Stimulated activated CD8-positive, alpha-beta memory T cell treated with anti-CD3 and anti-CD28 coated beads, Interleukin-4, amount 100 ng/mL, for 24 hours (primary cell): ENCODE data around the gene SHOX.
"Not testable (repeated sequence)": the region's sequence is repeated elsewhere in the genome, so short reads cannot be mapped to it uniquely, and the experiment has no call there.

Source experiments
- DNase-seq: peaks from one replicate; pipeline ENCODE4 v3.0.0-alpha.2; 2020; ENCODE audit warnings: low read depth

SHOX gene

GRCh38 chrX:630612-631496 lies at the start of gene SHOX:
TSS of gene SHOX (plus strand) at chrX:630791. CDS start at chrX:630898, 107 bp downstream.
- no peak for DNase-seq

DNA sequence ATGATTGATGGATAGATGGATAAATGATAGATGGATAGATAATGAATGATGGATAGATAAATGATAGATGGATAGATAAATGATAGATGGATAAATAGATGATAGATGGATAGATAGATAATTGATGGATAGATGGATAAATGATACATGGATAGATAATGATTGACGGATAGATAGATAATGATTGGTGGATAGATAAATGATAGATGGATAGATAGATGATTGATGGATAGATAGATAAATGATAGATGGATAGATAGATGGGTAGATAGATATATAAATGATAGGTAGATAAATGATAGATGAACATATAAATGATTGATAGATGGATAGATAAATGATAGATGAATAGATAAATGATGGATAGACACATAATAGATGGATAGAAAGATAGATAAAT lies 49.5 kb upstream of the SHOX start:
- no peak for DNase-seq

DNA sequence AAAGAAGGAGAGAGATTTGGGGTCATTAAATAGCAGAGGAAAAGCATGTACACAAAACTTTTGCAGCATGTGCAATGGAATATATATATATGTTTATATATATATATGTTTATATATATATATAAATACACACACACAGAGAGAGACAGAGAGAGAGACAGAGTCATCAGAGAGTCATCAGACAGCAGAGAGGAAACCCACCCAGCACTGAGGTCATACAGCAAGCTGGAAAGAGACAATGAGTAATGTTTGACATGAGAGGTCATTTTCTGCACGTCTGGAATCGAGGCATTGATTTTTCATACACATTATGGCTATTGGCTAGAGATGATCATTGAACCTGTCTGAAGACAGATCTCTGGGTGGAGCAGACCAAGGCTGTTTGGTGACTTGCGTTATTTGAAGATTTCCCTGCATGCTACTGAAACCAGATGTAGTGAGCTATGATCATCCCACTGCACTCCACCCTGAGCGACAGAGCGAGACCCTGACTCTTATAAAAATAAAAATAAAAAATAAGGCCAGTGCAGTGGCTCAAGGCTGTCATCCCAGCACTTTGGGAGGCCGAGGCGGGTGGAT lies 48.8 kb upstream of the SHOX start:
- no peak for DNase-seq

GRCh38 chrX:584572-584971 lies 46.0 kb upstream of the SHOX start:
- no peak for DNase-seq

GRCh38 chrX:585115-585808 lies 45.3 kb upstream of the SHOX start:
- no peak for DNase-seq

DNA sequence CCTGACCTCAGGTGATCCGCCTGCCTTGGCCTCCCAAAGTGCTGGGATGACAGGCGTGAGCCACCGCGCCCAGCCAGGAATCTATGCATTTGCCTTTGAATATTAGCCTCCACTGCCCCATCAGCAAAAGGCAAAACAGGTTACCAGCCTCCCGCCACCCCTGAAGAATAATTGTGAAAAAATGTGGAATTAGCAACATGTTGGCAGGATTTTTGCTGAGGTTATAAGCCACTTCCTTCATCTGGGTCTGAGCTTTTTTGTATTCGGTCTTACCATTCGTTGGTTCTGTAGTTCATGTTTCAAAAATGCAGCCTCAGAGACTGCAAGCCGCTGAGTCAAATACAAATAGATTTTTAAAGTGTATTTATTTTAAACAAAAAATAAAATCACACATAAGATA lies 44.2 kb upstream of the SHOX start:
- DNase-seq = no peak

- DNase-seq = not testable (repeated sequence)
These were observed 41.3 kb upstream of the SHOX start for GRCh38 chrX:589261-589660.

GRCh38 chrX:590693-591404 lies 39.7 kb upstream of the SHOX start:
- DNase-seq = no peak

DNA sequence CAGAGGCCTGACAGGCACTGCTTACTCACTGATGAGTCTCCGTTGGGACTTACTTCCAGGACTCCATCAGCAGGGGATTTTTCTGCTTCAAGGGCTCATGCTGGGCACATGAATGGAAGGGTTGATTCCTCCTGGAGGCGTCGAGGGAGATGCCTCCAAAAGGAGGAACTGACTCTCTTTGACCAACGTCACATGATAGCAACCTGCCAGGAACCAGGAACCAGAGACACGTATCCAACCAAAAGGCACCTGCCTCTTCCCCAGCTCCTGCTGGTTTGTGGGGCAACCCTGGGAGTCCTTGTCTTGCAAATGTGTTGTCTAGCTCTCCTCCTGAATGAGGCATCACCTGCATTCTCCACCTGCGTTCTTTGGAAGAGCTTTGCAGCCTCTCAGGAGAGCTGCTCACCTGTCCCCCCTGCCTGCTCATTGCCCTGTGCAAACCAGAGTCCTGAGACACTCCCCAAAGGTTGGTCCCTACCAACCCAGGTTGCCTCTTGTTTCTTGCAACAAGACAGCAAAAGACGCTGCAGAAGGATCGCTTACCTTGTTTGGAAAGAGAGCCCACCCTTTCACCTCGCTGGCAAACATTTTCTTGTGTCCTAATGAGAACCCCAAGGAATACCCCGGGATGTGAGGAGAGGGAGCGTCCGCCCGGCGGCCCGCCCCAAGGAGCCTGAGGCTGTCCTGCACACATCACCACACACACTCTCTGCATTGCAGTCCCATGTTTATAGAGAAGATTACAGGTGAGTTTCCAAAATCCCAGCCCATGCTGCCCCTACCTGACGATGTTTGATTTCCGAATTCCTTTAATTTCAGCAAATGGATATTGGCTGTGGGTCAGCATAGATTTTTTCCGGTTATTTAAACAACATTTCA lies 30.5 kb upstream of the SHOX start:
- no peak for DNase-seq

DNA sequence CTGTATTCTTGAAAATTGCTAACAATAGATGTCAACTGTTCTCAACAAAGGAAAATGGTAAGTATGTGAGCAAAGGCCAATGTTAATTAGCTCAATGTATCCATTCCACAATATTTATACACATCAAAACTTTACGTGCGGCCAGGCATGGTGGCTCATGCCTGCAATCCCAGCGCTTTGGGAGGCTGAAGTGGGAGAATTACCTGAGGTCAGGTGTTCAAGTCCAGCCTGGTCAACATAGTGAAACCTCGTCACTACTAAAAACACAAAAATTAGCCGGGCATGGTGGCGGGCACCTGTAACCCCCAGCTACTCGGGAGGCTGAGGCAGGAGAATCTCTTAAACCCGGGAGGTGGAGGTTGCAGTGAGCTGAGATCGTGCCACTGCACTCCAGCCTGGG lies 27.6 kb upstream of the SHOX start:
- DNase-seq = not testable (repeated sequence)

GRCh38 chrX:604616-605015 lies 26.0 kb upstream of the SHOX start:
- not testable (repeated sequence) for DNase-seq

- DNase-seq = not testable (repeated sequence)
These were observed 22.5 kb upstream of the SHOX start for GRCh38 chrX:608088-608487.

DNA sequence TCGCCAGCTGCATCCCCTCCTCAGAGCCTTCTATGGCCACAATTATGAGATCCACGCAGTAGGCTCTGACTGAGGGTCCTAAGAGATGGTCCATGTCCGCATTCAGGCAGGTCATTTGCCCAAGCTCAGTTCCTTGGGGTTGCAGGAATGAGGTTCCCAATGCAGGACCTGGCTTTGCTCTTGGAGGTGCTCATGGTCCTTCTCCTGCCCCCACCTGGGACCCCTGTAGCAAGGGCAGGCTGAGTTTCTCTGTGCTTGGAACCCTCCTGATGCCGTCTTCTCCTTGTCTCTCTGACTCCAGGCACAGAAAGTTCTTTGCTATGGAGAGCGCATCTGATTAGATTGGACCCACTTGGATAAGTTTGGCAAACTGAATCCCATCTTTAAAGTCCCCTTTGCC lies 16.5 kb upstream of the SHOX start:
- no peak for DNase-seq

DNA sequence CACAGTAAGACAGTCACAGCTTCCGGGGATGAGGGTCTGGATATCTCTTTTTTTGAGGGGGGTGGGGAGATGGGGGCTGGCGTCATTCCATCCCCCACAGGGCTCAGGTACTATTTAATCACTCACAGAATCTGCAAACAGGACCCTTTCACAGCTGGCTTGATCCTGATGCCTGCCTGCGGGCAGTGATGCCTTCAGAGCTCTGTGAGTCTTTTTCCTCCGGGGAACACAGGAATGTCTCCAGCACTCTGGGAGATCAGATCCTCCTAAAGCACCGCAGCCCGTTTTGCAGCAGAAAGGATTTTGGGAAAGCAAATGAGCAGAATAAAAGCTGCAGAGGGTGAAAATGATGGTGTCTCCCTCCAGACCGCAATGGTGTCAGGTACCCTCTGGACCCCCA lies 13.2 kb upstream of the SHOX start:
- DNase-seq = no peak

- DNase-seq = no peak
These were observed 12.7 kb upstream of the SHOX start for GRCh38 chrX:617891-618290.

- DNase-seq = not testable (repeated sequence)
These were observed 12.3 kb upstream of the SHOX start for GRCh38 chrX:618304-618703.

- no peak for DNase-seq
These were observed 11.7 kb upstream of the SHOX start for GRCh38 chrX:618761-619450.

GRCh38 chrX:619451-619811 lies 11.2 kb upstream of the SHOX start:
- no peak for DNase-seq

DNA sequence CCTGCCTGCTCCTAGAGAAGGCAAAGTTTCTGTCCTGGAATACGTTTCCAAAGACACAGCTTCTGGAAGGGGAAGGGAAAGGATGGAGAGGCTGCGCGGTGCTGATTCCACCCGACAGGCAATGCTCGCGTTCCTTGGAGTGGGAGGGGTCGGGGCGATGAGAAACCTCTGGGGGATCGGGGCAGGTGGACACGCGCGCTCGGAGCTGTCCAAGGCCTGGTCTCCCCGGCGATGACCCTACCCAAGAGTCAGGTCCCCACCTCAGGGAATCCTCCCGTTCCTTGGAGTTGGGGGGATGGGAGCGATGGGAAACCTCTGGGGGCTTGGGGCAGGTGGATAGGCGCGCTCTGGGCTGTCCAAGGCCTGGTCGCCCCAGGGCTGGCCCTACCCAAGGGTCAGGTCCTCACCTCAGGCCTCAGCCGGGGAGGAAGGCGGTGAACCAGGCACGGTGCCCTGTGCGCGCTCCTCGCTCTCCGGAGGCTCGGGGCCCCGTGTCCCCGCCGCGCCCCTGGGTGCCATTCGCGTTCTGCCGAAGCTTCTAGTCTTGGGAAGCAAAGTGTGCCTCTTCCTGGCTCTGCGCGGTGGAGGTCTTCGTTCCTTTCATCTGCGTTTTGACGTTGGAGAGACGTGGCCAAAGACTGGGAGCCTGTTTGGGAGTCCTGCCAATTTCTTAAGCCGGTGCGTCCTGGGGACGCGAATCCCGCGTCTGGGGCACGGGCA lies 10.6 kb upstream of the SHOX start:
- no peak for DNase-seq
